ENCODE measurements around the gene GNA14. TPM values are rescaled to one million over a fixed set of nuclear protein-coding genes. Genes with fewer than 3 reads are reported as not detected.
A peak's percentile ranks its signal among the peaks of the same experiment; 100 is the strongest.
"Not testable (repeated sequence)": the region's sequence is repeated elsewhere in the genome, so short reads cannot be mapped to it uniquely, and the experiment has no call there.

The GNA14 gene
- total and polyA plus RNA-seq, 7 donors, result 0.31 to 1.1 (median 0.47) TPM

DNA sequence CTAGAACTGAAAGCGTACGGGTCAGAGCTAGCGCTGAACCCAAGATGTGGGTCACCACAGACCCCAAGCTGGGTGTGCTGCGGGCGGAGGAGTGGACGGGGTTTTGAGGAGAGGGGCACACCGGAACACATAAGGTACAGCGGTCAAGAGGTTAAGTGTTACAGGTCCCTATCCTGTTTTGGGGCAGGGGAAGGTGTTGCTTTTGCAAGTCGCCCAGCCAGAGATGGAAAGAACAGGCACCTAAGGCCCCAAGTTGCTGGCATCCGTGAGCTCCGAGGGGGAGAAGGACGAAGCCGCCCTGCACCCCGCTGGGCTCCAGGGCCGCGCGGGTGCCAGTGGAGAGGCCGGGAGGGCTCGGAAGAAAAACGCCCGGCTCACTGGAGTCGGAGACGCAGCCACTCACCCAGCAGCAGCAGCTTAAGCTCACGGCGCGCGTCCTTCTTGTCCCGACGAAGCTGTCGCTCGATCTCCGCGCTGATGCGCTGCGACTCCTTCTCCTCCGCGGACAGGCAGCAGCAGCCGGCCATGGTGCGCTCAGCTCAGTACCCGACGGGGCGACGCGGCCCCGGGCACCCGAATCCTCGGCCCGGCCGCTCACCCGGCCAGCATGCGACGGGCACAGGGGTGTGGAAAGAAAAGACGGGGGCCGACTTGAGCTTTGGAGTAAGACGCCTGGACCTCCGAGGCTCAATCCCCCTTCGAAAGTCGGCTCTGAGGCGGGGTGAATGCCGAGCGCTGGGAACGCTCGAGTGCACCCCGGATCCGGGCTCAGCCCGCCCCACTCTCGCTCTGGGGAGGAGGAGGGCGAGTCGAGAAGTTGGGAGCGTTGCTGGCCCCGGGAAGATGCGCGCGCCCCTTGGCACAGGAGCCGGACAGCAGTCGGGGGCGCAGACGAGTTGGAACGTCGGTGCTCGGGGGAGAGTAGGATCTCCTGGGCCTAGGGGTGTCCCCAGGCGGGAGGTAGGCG is 572 bp downstream of the GNA14 start:
- no peaks in the 10 kb centered on the region for H3K36me3 ChIP-seq (ENCODE audit: insufficient read depth in 1 of 2, low read depth in 1 of 2)
- TF ChIP-seq, protein P1, sequence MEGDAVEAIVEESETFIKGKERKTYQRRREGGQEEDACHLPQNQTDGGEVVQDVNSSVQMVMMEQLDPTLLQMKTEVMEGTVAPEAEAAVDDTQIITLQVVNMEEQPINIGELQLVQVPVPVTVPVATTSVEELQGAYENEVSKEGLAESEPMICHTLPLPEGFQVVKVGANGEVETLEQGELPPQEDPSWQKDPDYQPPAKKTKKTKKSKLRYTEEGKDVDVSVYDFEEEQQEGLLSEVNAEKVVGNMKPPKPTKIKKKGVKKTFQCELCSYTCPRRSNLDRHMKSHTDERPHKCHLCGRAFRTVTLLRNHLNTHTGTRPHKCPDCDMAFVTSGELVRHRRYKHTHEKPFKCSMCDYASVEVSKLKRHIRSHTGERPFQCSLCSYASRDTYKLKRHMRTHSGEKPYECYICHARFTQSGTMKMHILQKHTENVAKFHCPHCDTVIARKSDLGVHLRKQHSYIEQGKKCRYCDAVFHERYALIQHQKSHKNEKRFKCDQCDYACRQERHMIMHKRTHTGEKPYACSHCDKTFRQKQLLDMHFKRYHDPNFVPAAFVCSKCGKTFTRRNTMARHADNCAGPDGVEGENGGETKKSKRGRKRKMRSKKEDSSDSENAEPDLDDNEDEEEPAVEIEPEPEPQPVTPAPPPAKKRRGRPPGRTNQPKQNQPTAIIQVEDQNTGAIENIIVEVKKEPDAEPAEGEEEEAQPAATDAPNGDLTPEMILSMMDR (IDR thresholded peaks at IDR 0.05), result no peak

DNA sequence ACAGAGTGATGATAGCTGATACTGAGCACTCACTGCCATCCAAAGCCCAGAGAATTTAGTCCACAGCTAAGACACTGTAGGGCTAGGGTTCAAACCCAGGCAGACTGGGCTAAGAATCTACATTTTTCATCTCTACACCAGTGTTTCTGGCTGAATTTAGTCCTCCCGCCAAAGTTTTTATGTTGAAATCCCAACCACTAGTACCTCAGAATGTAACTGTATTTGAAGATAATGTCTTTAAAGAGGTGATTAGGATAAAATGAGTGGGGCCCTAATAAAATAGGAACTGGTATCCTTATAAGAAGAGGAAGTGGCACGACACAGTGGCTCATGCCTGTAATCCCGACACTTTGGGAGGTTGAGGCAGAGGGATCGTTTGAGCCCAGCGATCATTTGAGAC is 4.3 kb downstream of the GNA14 start:
- peaks cover 7% of the 10 kb centered on the region for H3K4me1 ChIP-seq
- no peak for DNase-seq
- H3K27me3 ChIP-seq (ENCODE audit: insufficient read depth in 3 of 3, low read length in 2 of 3), result peaks cover 0 to 27% (median 2%) of the 10 kb centered on the region in 3 donors
- no peak overlapping the region for H3K27ac ChIP-seq
- TF ChIP-seq, protein P1 (IDR thresholded peaks at IDR 0.05), result no peak
- no peak overlapping the region for H3K4me3 ChIP-seq
- no peak for ATAC-seq
- 93 to 98% (median 95%) methylated on average over 5 of the region's 5 CpGs for WGBS, 3 donors
- H3K36me3 ChIP-seq (ENCODE audit: insufficient read depth in 1 of 2, low read depth in 1 of 2), result no peaks in the 10 kb centered on the region
- no peaks in the 10 kb centered on the region for H3K9me3 ChIP-seq
- intact Hi-C loops (cut with DNase I), result no loop called here

More for the DNA sequence above, 572 bp downstream of the GNA14 start:
- no peaks in the 10 kb centered on the region for H3K9me3 ChIP-seq
- intact Hi-C loops (cut with DNase I), result loop anchor here in 1 of 2 donors (2.0 kb wide), 1 partner anchor 193 kb away; no protein-coding TSS in a partner anchor
- H3K27ac ChIP-seq, result no peak overlapping the region
- WGBS, 3 donors, result 14 to 18% (median 14%) methylated on average over 67 to 83 of the region's 83 CpGs
- peak in 1 of 2 donors; percentile 27 for DNase-seq
- H3K27me3 ChIP-seq (ENCODE audit: insufficient read depth in 3 of 3, low read length in 2 of 3), result peaks cover 0 to 32% (median 2%) of the 10 kb centered on the region in 3 donors
- H3K4me1 ChIP-seq, result peaks cover 7% of the 10 kb centered on the region
- ATAC-seq, result peak; percentile 25 to 57 (median 36)
- H3K4me3 ChIP-seq, result peak overlapping the region; percentile 67

DNA sequence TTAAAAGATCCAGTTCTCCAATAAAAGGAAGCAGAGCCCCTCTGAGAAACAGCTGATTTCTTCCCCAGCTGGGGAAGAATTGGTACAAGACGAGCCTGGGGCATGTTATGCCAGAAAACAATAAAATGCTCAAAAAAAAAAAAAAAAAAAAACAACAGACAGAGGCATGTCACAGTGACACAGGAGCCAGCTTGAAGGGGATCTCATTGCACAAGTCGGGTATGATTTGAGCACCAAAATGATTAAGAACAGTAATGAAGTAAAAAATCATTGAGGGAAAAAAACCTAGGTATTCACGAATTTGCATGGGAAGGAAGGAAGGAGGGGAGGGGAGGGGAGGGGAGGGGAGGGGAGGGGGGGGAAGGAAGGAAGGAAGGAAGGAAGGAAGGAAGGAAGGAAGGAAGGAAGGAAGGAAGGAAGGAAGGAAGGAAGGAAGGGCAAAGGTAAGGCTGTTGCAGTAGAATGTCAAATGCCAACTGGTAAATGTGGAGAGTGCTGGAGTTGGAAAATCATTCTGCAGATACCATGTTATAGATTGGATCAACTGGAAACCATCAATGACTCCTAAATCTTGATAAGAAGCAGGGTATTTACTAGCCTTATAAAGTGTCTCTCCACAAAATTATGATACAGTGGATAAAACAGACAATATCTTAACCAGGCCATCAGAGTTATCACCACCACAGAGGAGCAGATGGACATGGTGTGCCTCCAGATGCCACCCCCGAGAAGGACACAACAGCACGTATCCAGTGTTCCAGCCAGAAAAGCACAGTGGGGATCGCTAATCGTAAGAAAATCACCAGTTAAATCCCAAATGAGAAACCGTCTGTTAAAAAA is 7.2 kb downstream of the GNA14 start:
- no peak overlapping the region for H3K27ac ChIP-seq
- WGBS, 3 donors, result 35 to 62% (median 42%) methylated on average over 8 of the region's 8 CpGs
- TF ChIP-seq, protein P1 (IDR thresholded peaks at IDR 0.05), result no peak
- H3K4me3 ChIP-seq, result no peak overlapping the region
- H3K36me3 ChIP-seq (ENCODE audit: insufficient read depth in 1 of 2, low read depth in 1 of 2), result no peaks in the 10 kb centered on the region
- no peaks in the 10 kb centered on the region for H3K9me3 ChIP-seq
- H3K27me3 ChIP-seq (ENCODE audit: insufficient read depth in 3 of 3, low read length in 2 of 3), result peaks cover 0 to 5% (median 0%) of the 10 kb centered on the region in 3 donors
- DNase-seq, result no peak
- intact Hi-C loops (cut with DNase I), result no loop called here
- H3K4me1 ChIP-seq, result no peaks in the 10 kb centered on the region
- ATAC-seq, result no peak

DNA sequence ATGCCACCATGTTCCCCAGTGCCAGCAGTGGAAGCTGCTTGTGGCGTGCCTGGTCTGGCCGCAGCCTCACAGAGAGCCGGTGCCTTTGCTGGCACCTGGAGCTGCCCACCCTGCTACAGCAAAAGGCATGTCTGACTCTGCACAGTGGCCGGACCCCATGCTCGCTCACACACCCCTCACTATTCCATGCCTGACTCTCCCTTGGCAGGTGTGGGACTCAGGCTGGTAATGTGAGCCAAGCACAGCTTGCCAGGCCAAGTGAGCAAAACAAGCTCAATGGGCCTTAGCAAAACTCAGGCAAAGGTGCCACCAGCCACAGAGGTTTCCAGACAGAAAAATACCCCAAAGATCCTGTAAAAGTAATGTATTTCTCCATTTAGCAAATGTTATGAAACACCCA is 15.5 kb downstream of the GNA14 start:
- H3K4me1 ChIP-seq, result no peaks in the 10 kb centered on the region
- 27 to 62% (median 45%) methylated on average over 4 to 5 of the region's 5 CpGs for WGBS, 3 donors
- TF ChIP-seq, protein P1 (IDR thresholded peaks at IDR 0.05), result no peak
- no peak overlapping the region for H3K27ac ChIP-seq
- ATAC-seq (no peak), DNase-seq (no peak)
- no peak overlapping the region for H3K4me3 ChIP-seq
- H3K9me3 ChIP-seq, result no peaks in the 10 kb centered on the region
- H3K36me3 ChIP-seq (ENCODE audit: insufficient read depth in 1 of 2, low read depth in 1 of 2), result no peaks in the 10 kb centered on the region
- H3K27me3 ChIP-seq (ENCODE audit: insufficient read depth in 3 of 3, low read length in 2 of 3), result no peaks in the 10 kb centered on the region
- intact Hi-C loops (cut with DNase I), result no loop called here

DNA sequence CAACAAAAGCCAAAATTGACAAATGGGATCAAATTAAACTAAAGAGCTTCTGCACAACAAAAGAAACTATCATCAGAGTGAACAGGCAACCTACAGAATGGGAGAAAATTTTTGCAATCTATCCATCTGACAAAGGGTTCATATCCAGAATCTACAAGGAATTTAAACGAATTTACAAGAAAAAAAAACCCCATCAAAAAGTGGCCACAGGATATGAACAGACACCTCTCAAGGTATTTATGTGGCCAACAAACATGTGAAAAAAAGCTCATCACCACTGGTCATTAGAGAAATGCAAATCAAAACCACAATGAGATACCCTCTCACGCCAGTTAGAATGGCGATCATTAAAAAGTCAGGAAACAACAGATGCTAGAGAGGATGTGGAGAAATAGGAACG is 19.3 kb downstream of the GNA14 start:
- DNase-seq; H3K4me3 ChIP-seq; H3K36me3 ChIP-seq (ENCODE audit: insufficient read depth in 1 of 2, low read depth in 1 of 2); H3K27me3 ChIP-seq (ENCODE audit: insufficient read depth in 3 of 3, low read length in 2 of 3); H3K4me1 ChIP-seq; ATAC-seq; H3K9me3 ChIP-seq; H3K27ac ChIP-seq: not testable (repeated sequence)
- intact Hi-C loops (cut with DNase I), result loop anchor here in 1 of 2 donors (5.0 kb wide), 1 partner anchor 83 kb away; no protein-coding TSS in a partner anchor
- WGBS, 3 donors, result 93 to 95% (median 94%) methylated on average over 4 of the region's 4 CpGs
